ENCODE results near the gene PYCR2. TPM values are rescaled to one million over a fixed set of nuclear protein-coding genes. Genes with fewer than 3 reads are reported as not detected.

The PYCR2 gene
- polyA plus RNA-seq: 3.2 and 5.3 TPM in 2 replicates

DNA sequence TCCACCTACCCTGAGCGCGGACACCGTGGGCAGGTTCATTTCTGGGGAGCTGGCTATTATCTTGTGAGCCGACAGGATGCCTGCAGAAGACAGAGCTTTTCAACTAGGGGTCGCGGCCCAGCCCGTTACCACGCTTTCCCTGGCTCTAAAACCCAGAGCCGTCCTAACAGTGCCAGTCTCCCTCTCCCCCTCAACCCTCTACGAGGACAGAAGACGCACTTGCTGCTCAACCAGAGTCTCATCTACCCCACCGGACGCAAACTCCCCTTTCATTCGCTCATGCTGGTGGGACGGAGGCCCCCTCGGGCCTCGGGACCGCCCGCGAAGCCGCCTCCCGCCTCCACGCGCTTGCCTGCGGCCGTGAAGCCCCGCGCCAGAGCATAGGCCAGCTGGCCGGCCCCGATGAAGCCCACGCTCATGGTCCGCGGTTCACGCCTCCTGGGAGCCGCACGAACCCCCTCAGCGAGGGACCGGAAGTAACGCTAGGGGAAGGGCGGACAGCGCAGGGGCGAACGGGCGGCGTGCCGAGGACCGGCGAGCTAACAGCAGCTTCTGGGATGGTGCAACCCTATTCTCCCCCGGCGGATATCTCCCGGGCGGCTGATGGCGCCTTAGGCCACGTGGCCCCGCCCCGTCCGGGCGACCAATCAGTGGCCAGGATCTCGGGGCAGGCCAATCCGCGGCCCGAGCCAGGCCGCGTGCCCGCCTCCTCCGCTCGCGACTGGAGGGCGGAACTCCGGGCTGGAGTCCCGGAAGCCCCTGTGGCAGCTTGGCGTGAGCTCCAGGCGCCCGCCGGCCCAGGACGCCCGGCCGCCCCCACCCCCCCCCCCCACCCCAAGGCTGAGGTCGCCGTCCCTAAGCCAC lies at the start of gene PYCR2:
PYCR2 (minus strand) TSS at position 559 of the 864 bp plus-strand sequence; CDS start at position 419, 140 bp downstream.

GRCh38 chr1:225941187-225941941 lies 17.3 kb upstream of the PYCR2 start, which contains the start of gene LEFTY2:
LEFTY2 (minus strand) TSS chr1:225941220; CDS start chr1:225941140, 80 bp downstream.

GRCh38 chr1:225888898-225889601 lies 35.0 kb downstream of the PYCR2 start, which contains the start of gene LEFTY1:
LEFTY1 (minus strand) TSS chr1:225889146; CDS start chr1:225889066, 80 bp downstream.

GRCh38 chr1:225881959-225882693 lies 41.9 kb downstream of the PYCR2 start, which contains the start of gene TMEM63A:
TMEM63A (minus strand) TSS chr1:225882380; CDS start chr1:225877580, 4,800 bp downstream.

Other genes starting within 250 kb of the PYCR2 start
- 405 and 517 TPM in 2 replicates for gene SRP9, start 146.4 kb downstream of the PYCR2 start, polyA plus RNA-seq
- gene EPHX1, start 114.1 kb downstream of the PYCR2 start, polyA plus RNA-seq: 1.6 and 2.1 TPM in 2 replicates
- 0.20 and 0.51 TPM in 2 replicates for gene TMEM63A, start 41.9 kb downstream of the PYCR2 start, polyA plus RNA-seq
- gene LEFTY1, start 35.1 kb downstream of the PYCR2 start, polyA plus RNA-seq: not detected in 2 replicates
- gene LEFTY2, start 17.0 kb upstream of the PYCR2 start, polyA plus RNA-seq: not detected in 2 replicates
- gene SDE2, start 75.1 kb upstream of the PYCR2 start, polyA plus RNA-seq: 3.3 and 5.2 TPM in 2 replicates
- 139 and 152 TPM in 2 replicates for gene H3-3A, start 138.5 kb upstream of the PYCR2 start, polyA plus RNA-seq